Mucosa of descending colon (tissue), 3 donors: Measurements from ENCODE around the gene CHN1. TPM values are rescaled to one million over a fixed set of nuclear protein-coding genes. Genes with fewer than 3 reads are reported as not detected.

Experiments
- ATAC-seq: fragments of 200-7000 bp; cut with Tn5 transposase; one replicate; pipeline ENCODE4 v1.9.1; 2020; ENCODE audit warnings: mild to moderate bottlenecking, moderate library complexity
- DNase-seq, 3 donors: peaks; one replicate each; pipeline ENCODE4 v3.0.0-alpha.2; 2020
- H3K36me3 ChIP-seq: fragments of 200-600 bp; one replicate; pipeline ENCODE4 v1.8.0; 2021; ENCODE audit warnings: low read depth, mild to moderate bottlenecking
- H3K4me1 ChIP-seq: fragments of 200-600 bp; one replicate; pipeline ENCODE4 v1.8.0; 2021; ENCODE audit warnings: low read depth, mild to moderate bottlenecking
- H3K4me3 ChIP-seq: fragments of 200-600 bp; one replicate; pipeline ENCODE4 v1.8.0; 2021; ENCODE audit warnings: mild to moderate bottlenecking
- H3K9me3 ChIP-seq: fragments of 200-600 bp; one replicate; pipeline ENCODE4 v1.8.0; 2021; ENCODE audit warnings: mild to moderate bottlenecking
- intact Hi-C, 2 donors: fragments of 100-400 bp; cut with DNase I in 1 of 2; cut with micrococcal nuclease in 1 of 2; formaldehyde crosslinking; loops; one replicate each; pipeline versions ENCODE4 v1.11.0 to v1.11.1; 2022; cut with DNase I, micrococcal nuclease
- total RNA-seq, 3 donors: library from RNA; stranded (reverse); fragmentation: NEBNext Ultra II Directional in 2 of 3; extraction: Animal tissue kit (Norgen Biotek cat#: 25700) in 2 of 3; gene quantifications; one replicate each; pipeline versions ENCODE4 v1.2.1 to v1.2.4, GENCODE V29; 2021 to 2023
- TF ChIP-seq, protein P1 (sequence below): fragments of 200-600 bp; IDR thresholded peaks from one replicate; pipeline ENCODE4 v1.8.0; 2022; ENCODE audit warnings: antibody characterized with exemption, mild to moderate bottlenecking
- donor health status: DM: no; HTN: no; CAD: no; lungs with moderate emphysema.
- donor health status: DM: no; HTN: no; CAD: no.
- donor health status: DM: no; HTN: yes; CAD: no.

Gene CHN1
- total RNA-seq, 3 donors from 2014 or later: 2.1 to 15.2 (median 3.9) TPM

DNA sequence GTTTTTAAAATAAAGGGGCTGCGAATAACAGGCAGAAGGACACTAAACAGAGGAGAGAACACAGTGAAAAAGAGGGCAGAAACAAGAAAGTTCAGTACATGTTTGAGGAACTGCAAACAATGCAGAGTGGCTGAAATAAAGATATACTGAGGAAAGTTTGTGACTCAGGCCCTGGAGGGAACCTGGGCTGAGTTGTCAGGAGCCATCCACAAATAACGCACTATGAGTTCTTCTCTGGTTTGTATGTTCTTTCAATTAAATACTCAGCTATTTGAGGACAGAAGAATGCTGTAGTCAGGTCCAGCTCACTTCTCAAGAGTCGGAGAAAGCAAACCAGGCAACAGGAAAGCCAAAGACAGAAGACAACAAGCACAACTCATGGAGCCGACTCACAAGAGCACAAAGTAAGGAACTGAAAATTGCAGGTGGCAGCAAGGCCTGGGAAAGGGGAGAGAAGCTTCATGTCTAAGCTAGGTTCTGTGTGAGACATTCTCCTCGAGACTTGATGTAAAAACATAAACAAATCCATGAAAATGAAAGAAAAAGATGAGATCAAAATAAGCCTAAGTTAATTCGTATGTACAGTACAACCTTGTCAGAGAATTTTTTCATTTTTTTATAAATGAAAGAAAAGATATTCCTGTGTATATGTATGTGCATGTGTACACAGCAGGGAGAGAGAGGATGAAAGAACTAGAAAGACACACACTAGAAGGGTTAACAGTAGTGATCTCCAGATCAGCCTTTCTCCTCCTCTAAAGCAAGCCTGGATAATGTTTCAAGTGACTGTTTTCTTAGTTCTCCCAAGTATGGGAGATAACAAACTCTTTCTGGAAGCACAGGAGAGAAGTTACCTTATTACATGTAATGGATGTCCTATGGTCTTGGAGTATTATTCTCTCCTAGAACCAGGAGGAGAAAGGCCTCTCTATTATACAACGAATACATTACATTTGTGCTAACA is 41.5 kb downstream of the CHN1 start:
- no peak for ATAC-seq
- no peaks in the 10 kb centered on the region for H3K36me3 ChIP-seq
- intact Hi-C loops: no loop called here

DNA sequence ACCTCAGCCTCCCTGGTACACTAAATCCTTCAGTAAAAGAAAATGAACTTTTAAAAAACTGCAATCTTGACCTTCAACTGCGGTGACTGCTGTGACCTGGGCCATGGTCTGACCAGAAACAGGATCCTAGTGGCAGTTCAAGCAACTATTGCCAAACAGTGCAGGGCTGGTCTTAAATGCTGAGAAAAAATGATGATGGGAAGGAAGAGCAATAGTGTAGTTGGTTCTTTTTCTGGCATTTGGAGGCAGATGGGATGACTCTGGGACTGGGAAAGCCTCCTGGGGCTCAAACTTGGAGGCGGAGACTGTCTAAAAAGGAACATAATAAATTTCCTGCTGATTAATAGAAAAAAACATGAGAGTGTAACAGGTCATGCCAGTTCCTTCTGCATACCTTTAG is 45.4 kb downstream of the CHN1 start:
- ATAC-seq: no peak
- no peaks in the 10 kb centered on the region for H3K9me3 ChIP-seq
- intact Hi-C loops: no loop called here

More for the DNA sequence above, 41.5 kb downstream of the CHN1 start:
- no peak for DNase-seq
- no peaks in the 10 kb centered on the region for H3K9me3 ChIP-seq
- H3K4me1 ChIP-seq: no peaks in the 10 kb centered on the region
- no peak overlapping the region for H3K4me3 ChIP-seq
- TF ChIP-seq, protein P1, sequence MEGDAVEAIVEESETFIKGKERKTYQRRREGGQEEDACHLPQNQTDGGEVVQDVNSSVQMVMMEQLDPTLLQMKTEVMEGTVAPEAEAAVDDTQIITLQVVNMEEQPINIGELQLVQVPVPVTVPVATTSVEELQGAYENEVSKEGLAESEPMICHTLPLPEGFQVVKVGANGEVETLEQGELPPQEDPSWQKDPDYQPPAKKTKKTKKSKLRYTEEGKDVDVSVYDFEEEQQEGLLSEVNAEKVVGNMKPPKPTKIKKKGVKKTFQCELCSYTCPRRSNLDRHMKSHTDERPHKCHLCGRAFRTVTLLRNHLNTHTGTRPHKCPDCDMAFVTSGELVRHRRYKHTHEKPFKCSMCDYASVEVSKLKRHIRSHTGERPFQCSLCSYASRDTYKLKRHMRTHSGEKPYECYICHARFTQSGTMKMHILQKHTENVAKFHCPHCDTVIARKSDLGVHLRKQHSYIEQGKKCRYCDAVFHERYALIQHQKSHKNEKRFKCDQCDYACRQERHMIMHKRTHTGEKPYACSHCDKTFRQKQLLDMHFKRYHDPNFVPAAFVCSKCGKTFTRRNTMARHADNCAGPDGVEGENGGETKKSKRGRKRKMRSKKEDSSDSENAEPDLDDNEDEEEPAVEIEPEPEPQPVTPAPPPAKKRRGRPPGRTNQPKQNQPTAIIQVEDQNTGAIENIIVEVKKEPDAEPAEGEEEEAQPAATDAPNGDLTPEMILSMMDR: no peak

DNA sequence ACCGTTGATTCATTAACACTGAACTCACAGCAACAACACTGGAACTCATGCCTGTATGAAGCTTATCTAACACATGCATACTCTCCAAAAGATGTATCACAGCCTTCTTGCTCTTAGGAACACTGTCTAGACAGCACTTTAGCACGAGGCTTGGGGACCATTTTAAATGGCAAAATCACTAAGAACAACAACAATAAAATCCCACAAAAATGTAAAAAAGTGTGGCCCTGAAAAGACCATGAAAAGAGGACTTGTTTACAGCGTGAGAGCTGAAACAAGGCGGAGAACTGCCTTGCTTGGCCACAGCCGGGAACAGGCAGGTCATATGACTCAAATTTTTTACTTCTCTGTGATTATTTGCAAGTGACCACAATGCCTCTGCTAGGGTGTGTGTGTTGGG is 48.1 kb downstream of the CHN1 start:
- no peaks in the 10 kb centered on the region for H3K9me3 ChIP-seq
- no peak for DNase-seq
- H3K36me3 ChIP-seq: no peaks in the 10 kb centered on the region
- intact Hi-C loops: no loop called here
- TF ChIP-seq, protein P1: no peak
- H3K4me1 ChIP-seq: no peaks in the 10 kb centered on the region
- H3K4me3 ChIP-seq: no peak overlapping the region
- ATAC-seq: no peak

More for the DNA sequence above, 45.4 kb downstream of the CHN1 start:
- DNase-seq: no peak
- H3K4me3 ChIP-seq: no peak overlapping the region
- H3K36me3 ChIP-seq: no peaks in the 10 kb centered on the region
- H3K4me1 ChIP-seq: no peaks in the 10 kb centered on the region
- TF ChIP-seq, protein P1: no peak

DNA sequence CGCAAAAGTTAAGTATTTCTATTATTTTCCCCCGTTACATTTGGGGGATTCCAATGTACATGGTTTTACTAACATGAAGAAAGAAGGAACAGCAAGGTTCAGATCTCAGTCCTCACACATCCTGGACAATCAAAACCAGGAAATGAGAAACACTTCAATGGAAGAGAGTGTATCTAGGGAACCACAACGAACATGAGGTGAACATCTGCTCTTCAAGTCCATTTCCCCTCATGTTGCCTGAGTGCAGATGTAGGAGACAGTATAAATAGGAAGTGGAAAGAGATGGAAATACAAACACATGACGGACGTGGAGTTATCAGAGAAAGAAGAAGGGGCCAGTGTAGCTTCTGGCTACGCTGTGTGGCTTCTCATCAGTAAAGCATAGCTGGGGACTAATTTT is 52.6 kb downstream of the CHN1 start:
- Histone ChIP-seq H3K4me1 (no peaks in the 10 kb centered on the region), H3K9me3 (no peaks in the 10 kb centered on the region), H3K36me3 (no peaks in the 10 kb centered on the region), H3K4me3 (no peak overlapping the region)
- intact Hi-C loops: no loop called here
- no peak for ATAC-seq
- DNase-seq: no peak
- TF ChIP-seq, protein P1: no peak

DNA sequence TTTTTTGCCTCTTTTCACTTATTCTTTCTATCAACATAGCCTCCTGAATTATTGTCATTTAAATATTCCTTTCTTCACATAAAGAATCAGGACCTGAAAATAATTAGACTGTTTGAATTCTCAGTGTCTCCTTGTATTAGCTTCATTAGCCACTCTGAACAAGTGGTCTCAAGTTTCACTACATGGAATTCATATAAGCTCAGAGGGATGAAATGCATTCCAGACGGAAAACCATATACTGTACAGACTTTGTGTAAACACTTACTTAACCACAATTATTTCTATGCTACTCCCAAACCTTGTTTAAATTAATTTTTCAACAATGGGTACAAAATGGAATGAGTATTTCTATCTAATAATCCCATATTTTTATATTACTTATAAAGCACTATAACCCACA is 53.4 kb downstream of the CHN1 start:
- Histone ChIP-seq H3K9me3 (no peaks in the 10 kb centered on the region), H3K4me1 (no peaks in the 10 kb centered on the region), H3K36me3 (no peaks in the 10 kb centered on the region), H3K4me3 (no peak overlapping the region)
- TF ChIP-seq, protein P1: no peak
- DNase-seq (no peak), ATAC-seq (no peak)
- intact Hi-C loops: no loop called here
